HCEC 1CT (cell line): ENCODE results near the gene CNTROB.

ENCODE experiments used
- DNase-seq: peaks from one replicate; pipeline ENCODE4 v3.0.0-alpha.2; 2017

CNTROB gene

GRCh38 chr17:7910281-7910680 lies 21.7 kb upstream of the CNTROB start:
- DNase-seq = no peak

DNA sequence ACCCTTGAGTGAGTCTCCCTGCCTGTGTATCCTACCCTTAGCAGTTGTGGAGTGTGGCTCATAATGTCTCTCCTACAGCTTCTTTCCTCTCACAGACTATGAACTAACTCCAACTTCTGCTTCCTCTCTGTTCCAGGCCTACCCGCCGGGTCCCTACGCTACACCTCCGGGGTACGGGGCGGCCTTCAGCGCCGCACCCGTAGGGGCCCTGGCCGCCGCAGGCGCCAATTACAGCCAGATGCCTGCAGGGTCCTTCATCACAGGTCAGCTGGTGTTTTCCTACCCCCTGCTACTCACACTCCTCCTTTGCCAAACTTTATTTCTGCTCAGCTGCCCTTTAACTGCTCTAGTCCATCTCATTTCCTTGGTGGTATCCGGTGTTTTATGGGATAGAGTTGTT lies 21.3 kb upstream of the CNTROB start:
- DNase-seq = no peak

- no peak for DNase-seq
Measured at GRCh38 chr17:7911116-7911515, 20.9 kb upstream of the CNTROB start.

DNA sequence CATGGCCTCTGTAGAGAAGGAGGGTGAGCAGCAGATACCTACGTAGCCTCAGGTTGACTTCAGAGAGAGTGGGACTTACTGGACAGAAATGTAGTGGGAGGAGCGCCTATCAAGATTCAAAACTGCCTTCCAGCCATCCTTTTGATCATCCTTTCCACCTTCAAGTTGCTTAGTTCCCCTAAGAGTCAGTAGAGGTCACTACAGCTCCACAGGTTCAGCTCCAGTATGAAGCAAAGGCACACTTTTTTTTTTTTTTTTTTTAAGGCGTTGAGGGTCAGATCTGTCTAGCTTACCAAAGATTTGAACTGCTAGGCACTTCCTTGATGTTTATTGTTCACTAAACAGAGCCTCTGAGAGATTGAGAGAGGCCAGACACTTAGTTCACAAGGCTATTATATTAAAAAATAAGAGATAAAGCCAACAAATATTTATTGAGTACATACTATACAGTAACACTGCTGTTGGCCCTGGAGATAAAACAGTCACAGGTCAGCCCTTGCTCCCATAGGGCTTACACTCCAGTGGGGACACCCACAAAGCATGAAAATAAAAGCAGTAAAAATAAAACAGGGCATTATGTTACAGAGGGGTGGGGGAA lies 19.0 kb upstream of the CNTROB start:
- DNase-seq = peak; percentile 62

DNA sequence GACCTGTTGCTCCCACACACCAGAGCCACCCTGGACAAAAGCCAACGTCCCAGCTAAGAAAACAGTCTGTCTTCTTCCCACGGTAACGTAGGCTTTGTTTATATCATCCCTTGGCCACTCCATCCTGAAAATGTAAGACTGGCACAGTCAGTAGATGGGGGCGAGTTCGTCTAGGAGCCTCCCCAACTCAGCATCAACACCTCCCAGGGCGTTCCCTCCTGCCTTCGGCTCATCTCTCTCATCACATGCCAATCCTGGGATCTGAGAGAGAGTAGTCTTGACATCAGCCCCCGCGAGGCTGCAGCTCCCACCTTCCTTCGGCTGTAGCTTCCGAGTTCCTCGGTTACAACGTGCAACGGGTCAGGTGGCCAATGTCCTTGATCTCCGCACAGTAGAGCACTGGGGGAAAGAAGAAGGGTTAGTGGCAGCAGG lies 16.8 kb upstream of the CNTROB start:
- DNase-seq = no peak

GRCh38 chr17:7915611-7916384 lies 16.2 kb upstream of the CNTROB start, which contains the start of gene RNF227:
TSS of gene RNF227 (minus strand) at chr17:7916289. CDS start at chr17:7916195, 94 bp downstream.
- DNase-seq = peak; percentile 80

GRCh38 chr17:7916385-7916682 lies 15.7 kb upstream of the CNTROB start:
- DNase-seq = no peak

DNA sequence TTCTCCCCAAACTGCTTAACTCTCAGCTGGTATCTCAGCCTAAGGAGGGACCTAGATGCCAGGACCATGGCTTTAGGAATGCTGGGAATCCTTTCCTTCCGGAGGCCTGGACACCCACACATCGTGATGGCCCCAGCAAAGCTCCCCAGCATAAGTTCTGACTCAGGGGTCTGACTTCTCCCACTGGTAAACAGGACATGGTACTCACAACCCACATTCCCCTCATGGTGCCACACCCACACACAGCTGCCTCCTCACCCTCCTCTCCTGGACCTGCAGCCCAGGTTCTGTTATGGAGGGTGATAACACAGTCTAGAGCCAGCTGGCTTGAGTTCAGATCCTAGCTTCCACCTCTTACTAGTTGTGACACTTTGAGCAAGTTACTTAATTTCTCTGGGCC lies 15.2 kb upstream of the CNTROB start:
- DNase-seq = no peak

GRCh38 chr17:7922269-7922844 lies 9.6 kb upstream of the CNTROB start:
- no peak for DNase-seq

DNA sequence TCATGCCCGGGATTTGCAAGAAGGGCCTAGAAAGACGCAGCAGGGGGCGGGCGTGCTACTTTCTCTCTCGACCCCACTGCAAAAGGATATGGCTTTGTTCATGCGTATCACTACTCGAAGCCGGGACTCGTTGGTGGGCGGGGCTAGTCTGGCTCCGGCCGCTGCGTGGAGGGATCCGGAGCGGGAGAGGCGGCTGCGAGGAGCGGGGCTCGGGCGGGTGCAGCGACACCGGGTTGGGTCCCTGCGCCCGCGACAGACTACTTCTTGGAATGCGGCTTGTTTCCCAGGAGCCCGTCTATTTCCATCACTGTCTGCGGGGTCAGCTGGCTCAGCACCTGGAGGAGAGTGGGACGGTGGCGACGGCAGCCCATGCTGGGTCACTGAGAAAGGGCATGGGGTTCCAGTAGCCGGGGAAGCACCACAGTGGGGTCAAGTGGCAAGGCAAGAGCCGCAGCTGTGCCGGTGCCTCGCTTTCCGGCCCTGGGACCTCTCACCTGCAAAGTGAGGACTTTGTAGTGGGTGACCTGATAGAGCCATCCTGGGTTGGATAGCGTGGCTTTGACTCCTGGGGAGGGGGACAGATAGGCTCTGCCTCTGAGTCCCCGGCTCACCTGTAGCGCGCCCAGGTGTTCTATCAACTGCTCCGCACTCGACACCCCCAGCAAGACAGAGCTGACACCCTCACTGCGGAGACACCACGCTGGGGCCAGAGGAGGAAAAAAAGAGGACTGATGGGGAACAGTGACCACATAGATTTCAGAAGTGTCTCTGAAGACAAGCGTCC lies 9.0 kb upstream of the CNTROB start:
- DNase-seq = peak; percentile 67

GRCh38 chr17:7927596-7927995 lies 4.4 kb upstream of the CNTROB start:
- no peak for DNase-seq

GRCh38 chr17:7929158-7930023 lies 2.6 kb upstream of the CNTROB start, which contains the start of gene KCNAB3:
TSS of gene KCNAB3 (minus strand) at chr17:7929856. CDS start at chr17:7929435, 421 bp downstream.
- DNase-seq = peak; percentile 72

DNA sequence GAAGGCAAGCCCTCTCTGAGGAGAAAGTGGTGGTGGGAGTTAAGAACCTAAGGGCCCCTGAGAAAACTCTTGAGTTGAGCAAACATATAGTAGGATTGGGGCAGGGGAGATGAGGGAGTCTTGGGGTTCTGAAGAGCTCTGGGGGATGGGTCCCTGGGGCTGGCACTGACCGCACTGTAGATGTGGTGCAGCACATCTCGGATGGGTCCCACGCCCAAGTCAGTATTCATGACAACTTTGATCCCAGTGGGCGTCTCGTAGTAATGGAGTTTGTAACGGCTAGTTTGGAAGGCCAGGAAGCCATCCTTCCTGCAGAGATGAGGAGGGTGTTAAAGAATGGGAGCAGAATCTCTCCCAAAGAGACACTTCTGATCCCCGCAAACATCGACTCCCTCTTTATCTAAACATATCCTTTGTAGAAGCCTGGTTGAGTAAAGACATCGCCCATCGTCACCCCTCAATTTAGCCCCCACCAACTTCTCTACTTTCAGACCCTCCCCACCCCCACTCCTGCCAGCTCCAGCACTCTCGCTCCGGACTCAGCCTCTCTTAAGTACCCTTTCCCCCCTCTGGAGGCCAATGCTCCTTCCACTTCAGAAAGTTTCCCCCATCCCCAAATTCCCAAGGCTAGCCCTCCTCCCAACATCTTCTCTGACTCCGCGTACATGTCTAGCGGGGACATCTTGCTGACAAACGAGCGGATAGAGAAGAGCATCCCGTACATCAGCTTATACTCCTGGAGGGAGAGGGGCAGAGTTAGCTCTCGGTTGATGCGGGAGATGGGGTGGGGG lies 970 bp upstream of the CNTROB start:
- no peak for DNase-seq

- DNase-seq = peak; percentile 23
Measured at GRCh38 chr17:7932483-7932891, 481 bp downstream of the CNTROB start.

DNA sequence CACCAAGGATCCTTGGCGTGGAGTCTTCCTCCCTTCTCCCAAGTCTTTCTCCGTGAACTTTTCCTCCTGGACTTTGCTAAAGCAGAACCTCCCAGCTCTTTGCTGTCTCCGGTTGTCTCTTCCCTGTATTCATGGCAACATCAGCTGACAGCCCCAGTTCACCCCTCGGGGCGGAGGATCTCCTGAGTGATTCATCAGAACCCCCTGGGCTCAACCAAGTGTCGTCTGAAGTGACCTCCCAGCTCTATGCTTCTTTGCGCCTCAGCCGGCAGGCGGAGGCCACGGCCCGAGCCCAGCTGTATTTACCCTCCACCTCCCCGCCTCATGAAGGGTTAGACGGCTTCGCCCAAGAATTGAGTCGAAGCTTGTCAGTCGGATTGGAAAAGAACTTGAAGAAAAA lies 943 bp downstream of the CNTROB start:
- peak; percentile 55 for DNase-seq

- no peak for DNase-seq
Measured at GRCh38 chr17:7935859-7936258, 3.9 kb downstream of the CNTROB start.

- DNase-seq = no peak
Measured at GRCh38 chr17:7940034-7940433, 8.0 kb downstream of the CNTROB start.

GRCh38 chr17:7940743-7941142 lies 8.7 kb downstream of the CNTROB start:
- DNase-seq = no peak

DNA sequence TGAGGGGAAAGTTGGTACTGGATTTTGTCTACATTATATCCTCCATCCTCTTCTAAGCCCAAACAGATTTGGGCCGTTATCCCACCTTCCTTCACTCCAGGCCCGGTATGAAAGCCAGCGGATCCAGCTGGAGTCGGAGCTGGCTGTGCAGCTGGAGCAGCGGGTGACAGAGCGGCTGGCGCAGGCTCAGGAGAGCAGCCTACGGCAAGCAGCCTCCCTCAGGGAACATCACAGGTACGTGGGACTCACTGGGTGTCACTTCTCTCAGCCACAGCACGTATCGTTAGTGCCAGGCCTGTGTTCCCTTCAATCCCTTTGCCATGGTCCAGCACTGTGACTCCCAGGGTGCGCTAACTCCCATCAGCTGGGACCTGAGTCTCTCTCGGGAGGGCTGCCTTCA lies 11.3 kb downstream of the CNTROB start:
- no peak for DNase-seq

GRCh38 chr17:7944326-7944725 lies 12.3 kb downstream of the CNTROB start:
- DNase-seq = no peak

- DNase-seq = no peak
Measured at GRCh38 chr17:7945651-7946050, 13.6 kb downstream of the CNTROB start.

GRCh38 chr17:7946441-7946840 lies 14.4 kb downstream of the CNTROB start:
- no peak for DNase-seq
